OCI-LY1 (cell line): ENCODE measurements around the gene SH3RF3.

ENCODE experiments used
- H2AFZ ChIP-seq: fragments of 200-600 bp; sonication (generic), shearing (Covaris generic); 2 replicates; pipeline ENCODE4 v1.6.0; 2014; ENCODE audit warnings: antibody characterized with exemption, mild to moderate bottlenecking, low read length
- H3F3A ChIP-seq: fragments of 200-600 bp; sonication (generic), shearing (Covaris generic); 2 replicates; pipeline ENCODE4 v1.6.0; 2014; ENCODE audit warnings: mild to moderate bottlenecking, antibody characterized with exemption, low read length, moderate library complexity; ENCODE audit not compliant: insufficient read depth
- H3K27ac ChIP-seq: fragments of 200-600 bp; sonication (generic); 2 replicates; pipeline ENCODE4 v1.5.1; 2014; ENCODE audit warnings: low read length, mixed run types, mild to moderate bottlenecking, low read depth; ENCODE audit not compliant: poor library complexity, severe bottlenecking
- H3K27me3 ChIP-seq: fragments of 200-600 bp; sonication (generic); 2 replicates; pipeline ENCODE4 v1.6.0; 2014; ENCODE audit warnings: antibody characterized with exemption, mild to moderate bottlenecking, low read length, moderate library complexity; ENCODE audit not compliant: insufficient read depth
- H3K36me3 ChIP-seq: fragments of 200-600 bp; sonication (generic); 2 replicates; pipeline ENCODE4 v1.6.1; 2014; ENCODE audit warnings: mild to moderate bottlenecking, antibody characterized with exemption, low read length, moderate library complexity, mixed read lengths; ENCODE audit not compliant: insufficient read depth
- H3K4me1 ChIP-seq: fragments of 200-600 bp; sonication (generic); 2 replicates; pipeline ENCODE4 v1.5.1; 2014; ENCODE audit warnings: mild to moderate bottlenecking, low read length, moderate library complexity; ENCODE audit not compliant: insufficient read depth, severe bottlenecking
- H3K4me2 ChIP-seq: fragments of 200-600 bp; sonication (generic), shearing (Covaris generic); 2 replicates; pipeline ENCODE4 v1.6.1; 2014; ENCODE audit warnings: low read length
- H3K4me3 ChIP-seq: fragments of 200-600 bp; sonication (generic); 2 replicates; pipeline ENCODE4 v1.5.1; 2014; ENCODE audit warnings: low read length, low read depth, mild to moderate bottlenecking, mixed read lengths; ENCODE audit not compliant: poor library complexity, severe bottlenecking
- H3K79me2 ChIP-seq: fragments of 200-600 bp; shearing (Covaris generic); 2 replicates; pipeline ENCODE4 v1.6.1; 2016; ENCODE audit warnings: mixed run types, low read length, mixed read lengths; ENCODE audit not compliant: insufficient read depth
- H3K9ac ChIP-seq: fragments of 200-600 bp; sonication (generic), shearing (Covaris generic); 2 replicates; pipeline ENCODE4 v1.6.1; 2014; ENCODE audit warnings: mild to moderate bottlenecking, low read length, mixed read lengths
- H3K9me2 ChIP-seq: fragments of 200-600 bp; sonication (generic), shearing (Covaris generic); 2 replicates; pipeline ENCODE4 v1.6.1; 2014; ENCODE audit warnings: low read depth, mild to moderate bottlenecking, low read length, mixed read lengths
- H3K9me3 ChIP-seq: fragments of 200-600 bp; shearing (Covaris generic); 2 replicates; pipeline ENCODE4 v1.6.1; 2014; ENCODE audit warnings: low read length, mixed read lengths
- H4K20me1 ChIP-seq: fragments of 200-600 bp; sonication (generic), shearing (Covaris generic); 2 replicates; pipeline ENCODE4 v1.6.0; 2016; ENCODE audit warnings: mild to moderate bottlenecking, low read length; ENCODE audit not compliant: insufficient read depth
- EZH2 ChIP-seq: fragments of 200-600 bp; sonication (generic), shearing (Covaris generic); IDR thresholded peaks from 2 replicates; pipeline ENCODE4 v1.8.0; 2017; ENCODE audit warnings: borderline replicate concordance, mixed run types, mild to moderate bottlenecking, antibody characterized with exemption, low read length, moderate library complexity, mixed read lengths
- TF ChIP-seq, protein P1 (sequence below): fragments of 200-600 bp; sonication (generic), shearing (Covaris generic); IDR thresholded peaks from 2 replicates; pipeline ENCODE4 v1.5.1; 2017; ENCODE audit warnings: mild to moderate bottlenecking, antibody characterized with exemption, low read length, moderate library complexity, mixed read lengths

Gene SH3RF3

GRCh38 chr2:109139002-109139401, 10.0 kb downstream of the SH3RF3 start:
- Histone ChIP-seq H3K9me3 (no peaks in the 10 kb centered on the region), H3K4me3 (no peak overlapping the region), H2AFZ (no peak overlapping the region), H3K9me2 (no peaks in the 10 kb centered on the region), H4K20me1 (no peaks in the 10 kb centered on the region), H3K79me2 (no peaks in the 10 kb centered on the region), H3F3A (no peaks in the 10 kb centered on the region), H3K9ac (no peak overlapping the region), H3K27ac (no peak overlapping the region), H3K27me3 (no peaks in the 10 kb centered on the region), H3K4me1 (no peaks in the 10 kb centered on the region), H3K36me3 (no peaks in the 10 kb centered on the region), H3K4me2 (no peak overlapping the region)
- TF ChIP-seq, protein P1, sequence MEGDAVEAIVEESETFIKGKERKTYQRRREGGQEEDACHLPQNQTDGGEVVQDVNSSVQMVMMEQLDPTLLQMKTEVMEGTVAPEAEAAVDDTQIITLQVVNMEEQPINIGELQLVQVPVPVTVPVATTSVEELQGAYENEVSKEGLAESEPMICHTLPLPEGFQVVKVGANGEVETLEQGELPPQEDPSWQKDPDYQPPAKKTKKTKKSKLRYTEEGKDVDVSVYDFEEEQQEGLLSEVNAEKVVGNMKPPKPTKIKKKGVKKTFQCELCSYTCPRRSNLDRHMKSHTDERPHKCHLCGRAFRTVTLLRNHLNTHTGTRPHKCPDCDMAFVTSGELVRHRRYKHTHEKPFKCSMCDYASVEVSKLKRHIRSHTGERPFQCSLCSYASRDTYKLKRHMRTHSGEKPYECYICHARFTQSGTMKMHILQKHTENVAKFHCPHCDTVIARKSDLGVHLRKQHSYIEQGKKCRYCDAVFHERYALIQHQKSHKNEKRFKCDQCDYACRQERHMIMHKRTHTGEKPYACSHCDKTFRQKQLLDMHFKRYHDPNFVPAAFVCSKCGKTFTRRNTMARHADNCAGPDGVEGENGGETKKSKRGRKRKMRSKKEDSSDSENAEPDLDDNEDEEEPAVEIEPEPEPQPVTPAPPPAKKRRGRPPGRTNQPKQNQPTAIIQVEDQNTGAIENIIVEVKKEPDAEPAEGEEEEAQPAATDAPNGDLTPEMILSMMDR: no peak
- no peak for TF ChIP-seq EZH2

GRCh38 chr2:109139865-109140396, 10.9 kb downstream of the SH3RF3 start:
- H3K4me1 ChIP-seq: no peaks in the 10 kb centered on the region
- no peaks in the 10 kb centered on the region for H3K27me3 ChIP-seq
- no peak overlapping the region for H3K4me2 ChIP-seq
- H4K20me1 ChIP-seq: no peaks in the 10 kb centered on the region
- no peak for TF ChIP-seq EZH2
- TF ChIP-seq, protein P1: no peak
- no peaks in the 10 kb centered on the region for H3K9me2 ChIP-seq
- H3K4me3 ChIP-seq: no peak overlapping the region
- H3K9ac ChIP-seq: no peak overlapping the region
- no peak overlapping the region for H3K27ac ChIP-seq
- H3K79me2 ChIP-seq: no peaks in the 10 kb centered on the region
- no peaks in the 10 kb centered on the region for H3K36me3 ChIP-seq
- H3K9me3 ChIP-seq: no peaks in the 10 kb centered on the region
- no peaks in the 10 kb centered on the region for H3F3A ChIP-seq
- H2AFZ ChIP-seq: no peak overlapping the region

DNA sequence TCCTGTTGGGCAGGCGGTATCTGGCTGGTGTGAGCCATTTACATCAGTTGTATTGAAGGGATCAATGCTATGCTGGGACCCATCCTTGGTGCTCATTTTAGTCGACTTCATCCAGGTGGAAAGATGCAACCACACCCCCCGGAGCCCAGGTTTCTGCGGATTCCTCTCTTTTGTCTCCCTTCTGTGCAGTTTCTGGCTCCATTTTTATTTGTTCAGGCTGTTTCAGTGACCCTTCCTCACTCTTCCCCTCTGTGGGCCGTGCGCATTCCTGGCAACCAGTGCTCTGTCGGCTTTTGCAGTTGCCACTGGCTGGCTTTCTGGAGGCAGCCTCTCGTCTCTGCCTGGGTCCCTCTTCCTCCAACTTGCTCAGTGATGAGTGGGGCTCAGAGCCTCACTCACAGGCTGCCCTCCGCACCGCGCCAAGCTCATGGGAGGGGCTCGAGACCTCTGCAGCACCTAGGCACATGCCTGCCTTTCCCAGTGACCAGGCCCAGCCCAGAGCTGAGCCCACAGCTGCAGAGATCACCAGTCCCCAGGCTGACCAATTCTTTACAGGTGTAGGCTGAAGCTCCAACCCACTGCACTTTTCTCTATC, 12.1 kb downstream of the SH3RF3 start:
- Histone ChIP-seq H2AFZ (no peak overlapping the region), H3K79me2 (no peaks in the 10 kb centered on the region)

More for the DNA sequence above, 12.1 kb downstream of the SH3RF3 start:
- H3F3A ChIP-seq: no peaks in the 10 kb centered on the region
- H3K4me1 ChIP-seq: no peaks in the 10 kb centered on the region
- H3K9me2 ChIP-seq: no peaks in the 10 kb centered on the region
- H3K36me3 ChIP-seq: no peaks in the 10 kb centered on the region
- no peaks in the 10 kb centered on the region for H3K27me3 ChIP-seq
- no peaks in the 10 kb centered on the region for H4K20me1 ChIP-seq
- H3K9me3 ChIP-seq: no peaks in the 10 kb centered on the region
- H3K9ac ChIP-seq: no peak overlapping the region
- H3K4me3 ChIP-seq: no peak overlapping the region
- no peak overlapping the region for H3K4me2 ChIP-seq
- H3K27ac ChIP-seq: no peak overlapping the region
- TF ChIP-seq, protein P1: no peak
- TF ChIP-seq EZH2: no peak
